MM.1S (cell line): Measurements from ENCODE around the gene CIB1.

Experiments used
- DNase-seq: peaks from one replicate; pipeline ENCODE4 v3.0.0-alpha.2; 2015
- H2AFZ ChIP-seq: fragments of 300-600 bp; sonication (generic); 2 replicates; pipeline ENCODE4 v1.6.0; 2016; ENCODE audit warnings: antibody characterized with exemption, low read length
- H3F3A ChIP-seq: fragments of 300-600 bp; sonication (generic); 2 replicates; pipeline ENCODE4 v1.6.1; 2016; ENCODE audit warnings: mild to moderate bottlenecking, antibody characterized with exemption, low read length, moderate library complexity, mixed read lengths; ENCODE audit not compliant: insufficient read depth
- H3K27ac ChIP-seq: fragments of 300-600 bp; sonication (generic); 2 replicates; pipeline ENCODE4 v1.5.1; 2016; ENCODE audit warnings: mild to moderate bottlenecking, low read length
- H3K27me3 ChIP-seq: fragments of 300-600 bp; sonication (generic); replicated peaks from 2 replicates; pipeline ENCODE4 v1.6.0; 2016; ENCODE audit warnings: low read length; ENCODE audit not compliant: insufficient read depth
- H3K36me3 ChIP-seq: fragments of 300-600 bp; sonication (generic); replicated peaks from 2 replicates; pipeline ENCODE4 v1.6.1; 2016; ENCODE audit warnings: mild to moderate bottlenecking, low read length, mixed read lengths; ENCODE audit not compliant: insufficient read depth
- H3K4me1 ChIP-seq: fragments of 300-600 bp; sonication (generic); 2 replicates; pipeline ENCODE4 v1.6.1; 2016; ENCODE audit warnings: low read length, mixed read lengths
- H3K4me2 ChIP-seq: fragments of 300-600 bp; sonication (generic); 2 replicates; pipeline ENCODE4 v1.6.0; 2016; ENCODE audit warnings: low read depth, low read length
- H3K4me3 ChIP-seq: fragments of 300-600 bp; sonication (generic); 2 replicates; pipeline ENCODE4 v1.5.1; 2016; ENCODE audit warnings: low read length, mixed read lengths
- H3K79me2 ChIP-seq: fragments of 300-600 bp; sonication (generic); 2 replicates; pipeline ENCODE4 v1.6.1; 2016; ENCODE audit warnings: mixed run types, low read length, mixed read lengths
- H3K9ac ChIP-seq: fragments of 300-600 bp; sonication (generic); 2 replicates; pipeline ENCODE4 v1.6.1; 2016; ENCODE audit warnings: low read length, mixed read lengths
- H3K9me2 ChIP-seq: fragments of 300-600 bp; sonication (generic); replicated peaks from 2 replicates; pipeline ENCODE4 v1.6.1; 2016; ENCODE audit warnings: mild to moderate bottlenecking, low read length, mixed read lengths; ENCODE audit not compliant: insufficient read depth
- H3K9me3 ChIP-seq: fragments of 300-600 bp; sonication (generic); replicated peaks from 2 replicates; pipeline ENCODE4 v1.6.1; 2016; ENCODE audit warnings: mild to moderate bottlenecking, low read length, mixed read lengths; ENCODE audit not compliant: insufficient read depth
- H4K20me1 ChIP-seq: fragments of 300-600 bp; sonication (generic); 2 replicates; pipeline ENCODE4 v1.6.1; 2016; ENCODE audit warnings: mild to moderate bottlenecking, low read length, moderate library complexity, mixed read lengths; ENCODE audit not compliant: insufficient read depth
- EZH2 ChIP-seq: fragments of 300-600 bp; sonication (generic); optimal IDR thresholded peaks from 2 replicates; pipeline ENCODE3; 2017; ENCODE audit warnings: low read depth, mild to moderate bottlenecking, antibody characterized with exemption, low read length, mixed read lengths
- EZH2phosphoT487 ChIP-seq: fragments of 300-600 bp; sonication (generic); IDR thresholded peaks from 2 replicates; pipeline ENCODE4 v1.6.1; 2018; ENCODE audit warnings: antibody characterized with exemption, low read length
- TF ChIP-seq, protein P1 (sequence below): fragments of 300-600 bp; sonication (generic); IDR thresholded peaks from 2 replicates; pipeline ENCODE4 v1.5.1; 2016; ENCODE audit warnings: antibody characterized with exemption, low read length, mixed read lengths

The CIB1 gene

DNA sequence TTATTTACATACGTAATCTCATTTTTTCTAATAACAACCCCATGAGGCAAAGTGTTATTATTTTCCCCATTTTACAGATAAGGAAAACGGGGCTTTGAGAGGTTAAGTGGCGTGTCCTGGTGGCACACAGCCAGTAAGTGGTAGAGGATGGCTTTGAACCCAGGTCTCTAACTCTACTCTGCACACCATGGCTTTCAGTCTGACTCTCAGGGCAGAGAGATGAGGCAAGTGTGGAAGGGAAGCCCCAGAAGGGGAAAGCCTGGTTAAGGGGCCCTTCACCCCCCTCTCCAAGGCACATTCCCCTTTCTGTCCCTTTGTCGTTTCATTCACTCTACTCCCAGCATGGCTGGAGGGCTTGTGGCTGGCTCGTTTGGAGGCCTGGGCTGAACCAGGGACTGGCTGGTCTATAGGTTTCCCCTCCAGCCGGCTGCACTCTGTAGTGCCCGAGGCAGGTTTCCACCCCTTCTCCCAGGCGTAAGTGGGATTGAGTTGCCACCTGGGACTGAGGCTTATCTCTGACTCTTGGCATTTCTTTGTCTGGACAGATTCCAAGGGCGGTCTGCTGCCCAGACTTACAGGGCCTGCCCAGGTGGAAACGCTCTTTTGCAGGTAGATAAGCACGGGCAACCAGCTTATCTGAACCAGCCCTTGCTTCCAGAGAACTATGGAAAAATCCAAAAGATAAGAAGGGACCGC, 20.5 kb downstream of the CIB1 start:
- DNase-seq, result no peak
- H3K9ac ChIP-seq, result no peak overlapping the region
- H3K9me3 ChIP-seq, result no peaks in the 10 kb centered on the region
- no peaks in the 10 kb centered on the region for H3K9me2 ChIP-seq
- H3K79me2 ChIP-seq, result peaks cover 61% of the 10 kb centered on the region
- no peak overlapping the region for H3K4me2 ChIP-seq
- no peak overlapping the region for H3K27ac ChIP-seq
- H4K20me1 ChIP-seq, result no peaks in the 10 kb centered on the region
- H3K27me3 ChIP-seq, result no peaks in the 10 kb centered on the region
- no peaks in the 10 kb centered on the region for H3F3A ChIP-seq
- TF ChIP-seq EZH2 (no peak), EZH2phosphoT487 (no peak)
- TF ChIP-seq, protein P1, sequence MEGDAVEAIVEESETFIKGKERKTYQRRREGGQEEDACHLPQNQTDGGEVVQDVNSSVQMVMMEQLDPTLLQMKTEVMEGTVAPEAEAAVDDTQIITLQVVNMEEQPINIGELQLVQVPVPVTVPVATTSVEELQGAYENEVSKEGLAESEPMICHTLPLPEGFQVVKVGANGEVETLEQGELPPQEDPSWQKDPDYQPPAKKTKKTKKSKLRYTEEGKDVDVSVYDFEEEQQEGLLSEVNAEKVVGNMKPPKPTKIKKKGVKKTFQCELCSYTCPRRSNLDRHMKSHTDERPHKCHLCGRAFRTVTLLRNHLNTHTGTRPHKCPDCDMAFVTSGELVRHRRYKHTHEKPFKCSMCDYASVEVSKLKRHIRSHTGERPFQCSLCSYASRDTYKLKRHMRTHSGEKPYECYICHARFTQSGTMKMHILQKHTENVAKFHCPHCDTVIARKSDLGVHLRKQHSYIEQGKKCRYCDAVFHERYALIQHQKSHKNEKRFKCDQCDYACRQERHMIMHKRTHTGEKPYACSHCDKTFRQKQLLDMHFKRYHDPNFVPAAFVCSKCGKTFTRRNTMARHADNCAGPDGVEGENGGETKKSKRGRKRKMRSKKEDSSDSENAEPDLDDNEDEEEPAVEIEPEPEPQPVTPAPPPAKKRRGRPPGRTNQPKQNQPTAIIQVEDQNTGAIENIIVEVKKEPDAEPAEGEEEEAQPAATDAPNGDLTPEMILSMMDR, result no peak
- no peak overlapping the region for H2AFZ ChIP-seq
- H3K36me3 ChIP-seq, result no peaks in the 10 kb centered on the region
- no peak overlapping the region for H3K4me3 ChIP-seq
- H3K4me1 ChIP-seq, result no peaks in the 10 kb centered on the region

DNA sequence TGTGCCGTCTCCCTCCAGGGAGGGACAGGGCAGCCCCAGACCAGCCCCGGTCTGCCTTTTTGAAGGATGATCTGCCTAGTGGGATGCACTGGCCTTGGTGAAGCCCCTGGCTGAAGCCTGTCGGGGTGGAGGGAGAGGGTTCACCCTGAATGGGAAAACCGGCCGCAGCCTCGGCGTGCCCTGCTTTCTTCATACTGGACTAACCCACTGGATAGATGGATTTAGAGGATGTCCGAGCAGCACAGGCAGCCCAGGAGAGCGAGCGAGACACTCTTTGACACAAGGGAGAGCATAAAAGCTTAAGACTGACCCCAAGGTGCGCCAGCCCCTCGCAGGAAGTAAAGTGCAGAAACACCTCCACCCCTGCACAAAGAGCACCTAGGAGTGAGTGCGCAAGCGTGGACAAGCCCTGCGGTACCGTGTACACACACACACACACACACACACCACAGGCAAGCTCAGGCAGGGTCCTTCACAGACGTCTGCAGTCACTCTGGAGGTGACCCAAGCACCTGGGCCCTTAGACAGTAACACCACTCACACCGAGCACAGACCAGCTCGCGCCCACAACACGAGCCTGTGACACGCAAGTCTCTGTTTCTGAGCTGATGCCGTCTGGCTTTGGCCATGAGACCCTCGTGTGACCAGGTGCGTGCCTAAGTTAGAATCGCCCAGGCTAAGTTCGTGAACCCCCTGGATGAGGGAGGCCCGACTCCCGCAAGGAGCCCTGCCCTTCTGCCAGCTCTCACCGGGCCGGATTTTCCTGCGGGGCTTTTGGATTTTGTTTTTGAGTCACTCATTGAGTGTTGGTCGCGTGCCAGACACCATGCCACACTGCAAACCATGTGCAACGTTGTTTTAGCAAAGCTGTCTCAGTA, 21.3 kb downstream of the CIB1 start:
- Histone ChIP-seq H3K27ac (no peak overlapping the region), H3K79me2 (peaks cover 63% of the 10 kb centered on the region), H2AFZ (no peak overlapping the region), H3K9me2 (no peaks in the 10 kb centered on the region), H3K9ac (no peak overlapping the region), H3K9me3 (no peaks in the 10 kb centered on the region), H3K36me3 (no peaks in the 10 kb centered on the region), H3K4me1 (no peaks in the 10 kb centered on the region), H3K4me3 (no peak overlapping the region), H4K20me1 (no peaks in the 10 kb centered on the region), H3K27me3 (no peaks in the 10 kb centered on the region), H3F3A (no peaks in the 10 kb centered on the region), H3K4me2 (no peak overlapping the region)
- no peak for DNase-seq
- TF ChIP-seq, protein P1, result no peak
- TF ChIP-seq EZH2phosphoT487 (no peak), EZH2 (no peak)

DNA sequence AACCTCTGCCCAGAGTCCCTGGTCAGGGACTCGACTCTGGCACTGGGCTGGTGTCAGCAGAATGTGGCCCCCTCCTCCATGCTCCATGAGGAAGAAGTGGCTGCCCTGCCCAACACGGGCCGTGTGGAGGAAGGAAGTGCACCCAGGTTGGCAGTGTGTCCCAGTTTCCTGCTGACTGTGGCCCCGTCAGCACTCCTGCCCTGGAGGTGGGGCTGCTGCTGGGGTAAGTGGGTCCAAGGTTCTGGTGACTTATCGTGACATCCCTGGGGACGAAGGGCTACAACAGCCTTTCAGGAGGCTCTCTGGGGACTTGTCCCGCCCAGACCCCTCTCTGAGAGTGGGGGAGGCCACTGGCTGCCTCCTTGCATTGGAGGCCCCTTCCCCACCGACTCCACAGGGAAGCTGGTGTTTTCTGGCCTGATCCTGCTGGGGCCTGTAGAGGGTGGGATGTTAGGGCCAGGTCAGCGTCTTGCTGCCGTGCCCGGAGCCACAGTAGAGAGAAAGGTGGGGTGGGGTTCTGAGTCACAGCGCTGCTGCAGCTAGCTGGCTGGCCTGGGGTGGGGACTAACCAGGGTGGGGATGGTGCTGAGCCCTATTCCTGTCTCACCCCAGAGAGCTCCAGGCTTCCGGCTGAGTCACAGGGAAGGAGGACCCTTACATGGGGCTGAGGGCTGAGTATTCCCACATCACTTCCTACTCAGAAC, 22.1 kb downstream of the CIB1 start:
- no peak overlapping the region for H3K27ac ChIP-seq
- H3K9ac ChIP-seq, result no peak overlapping the region
- H3K9me2 ChIP-seq, result no peaks in the 10 kb centered on the region
- H3K27me3 ChIP-seq, result no peaks in the 10 kb centered on the region
- 0 out of 2 replicates have a peak, but pooled peaks cover under 1% of the 10 kb centered on the region for H4K20me1 ChIP-seq
- no peak overlapping the region for H3K4me2 ChIP-seq
- H3K79me2 ChIP-seq, result peaks cover 70% of the 10 kb centered on the region
- 0 out of 2 replicates have a peak, but pooled peaks cover 2% of the 10 kb centered on the region for H3K36me3 ChIP-seq
- no peak for DNase-seq
- H3F3A ChIP-seq, result no peaks in the 10 kb centered on the region
- no peaks in the 10 kb centered on the region for H3K9me3 ChIP-seq
- TF ChIP-seq, protein P1, result no peak
- TF ChIP-seq EZH2 (no peak), EZH2phosphoT487 (no peak)
- no peak overlapping the region for H3K4me3 ChIP-seq
- no peaks in the 10 kb centered on the region for H3K4me1 ChIP-seq
- no peak overlapping the region for H2AFZ ChIP-seq
